CD14-positive monocyte (primary cell): ENCODE measurements around the gene PSMG1. TPM values are rescaled to one million over a fixed set of nuclear protein-coding genes. Genes with fewer than 3 reads are reported as not detected.

Experiments
- DNase-seq, 3 donors: peaks; one replicate each; pipeline ENCODE4 v3.0.0-alpha.2; 2011 to 2022
- H2AFZ ChIP-seq: 2 replicates; pipeline ENCODE4 v1.6.0; 2012; ENCODE audit warnings: mild to moderate bottlenecking, low read depth, low read length, inconsistent platforms; ENCODE audit not compliant: insufficient read depth, poor library complexity, severe bottlenecking
- H3K27ac ChIP-seq, 2 donors: 1 replicate in 1 of 2; 2 replicates in 1 of 2; pipeline ENCODE4 v1.5.1; 2012 to 2013; ENCODE audit warnings: low read length in 2 of 2, control low read depth in 1 of 2, inconsistent platforms in 1 of 2, low read depth in 1 of 2, mild to moderate bottlenecking in 1 of 2
- H3K27me3 ChIP-seq, 2 donors: one replicate each; pipeline versions ENCODE4 v1.6.0 to v1.6.1; 2011 to 2013; ENCODE audit warnings: low read length in 2 of 2; ENCODE audit not compliant: control insufficient read depth in 2 of 2, insufficient read depth in 2 of 2
- H3K36me3 ChIP-seq, 2 donors: replicated peaks in 1 of 2; 1 replicate in 1 of 2; 2 replicates in 1 of 2; pipeline versions ENCODE4 v1.5.1 to v1.6.1; 2012 to 2013; ENCODE audit warnings: low read length in 2 of 2, control low read depth in 1 of 2, inconsistent platforms in 1 of 2, mild to moderate bottlenecking in 1 of 2; ENCODE audit not compliant: insufficient read depth in 2 of 2, control insufficient read depth in 1 of 2
- H3K4me1 ChIP-seq, 2 donors: 1 replicate in 1 of 2; 2 replicates in 1 of 2; pipeline versions ENCODE4 v1.5.1 to v1.6.1; 2012 to 2013; ENCODE audit warnings: low read length in 2 of 2, control low read depth in 1 of 2, inconsistent platforms in 1 of 2, mild to moderate bottlenecking in 1 of 2, moderate library complexity in 1 of 2; ENCODE audit not compliant: insufficient read depth in 2 of 2, control insufficient read depth in 1 of 2
- H3K4me2 ChIP-seq: replicated peaks from 2 replicates; pipeline ENCODE3; 2012; ENCODE audit warnings: low read length, moderate library complexity, mild to moderate bottlenecking; ENCODE audit not compliant: poor library complexity, severe bottlenecking; ENCODE audit errors: extremely low read depth
- H3K4me3 ChIP-seq, 3 experiments: fragments of 200-600 bp in 1 of 3; sonication (generic) in 1 of 3; replicated peaks in 1 of 3; 1 replicate in 2 of 3; 2 replicates in 1 of 3; pipeline ENCODE4 v1.5.1; 2011 to 2013; ENCODE audit warnings: low read length in 3 of 3, mild to moderate bottlenecking in 3 of 3, control low read depth in 2 of 3, low read depth in 2 of 3, inconsistent platforms in 1 of 3, moderate library complexity in 1 of 3
- H3K79me2 ChIP-seq: 2 replicates; pipeline ENCODE4 v1.6.0; 2012; ENCODE audit warnings: mild to moderate bottlenecking, control low read depth, inconsistent platforms, low read length, moderate library complexity; ENCODE audit not compliant: insufficient read depth
- H3K9ac ChIP-seq: 2 replicates; pipeline ENCODE4 v1.6.0; 2017; ENCODE audit warnings: low read length, mild to moderate bottlenecking; ENCODE audit not compliant: insufficient read depth, poor library complexity, severe bottlenecking
- H3K9me3 ChIP-seq, 2 donors: replicated peaks in 1 of 2; 1 replicate in 1 of 2; 2 replicates in 1 of 2; pipeline versions ENCODE4 v1.5.1 to v1.6.1; 2012 to 2013; ENCODE audit warnings: low read length in 2 of 2, control low read depth in 1 of 2; ENCODE audit not compliant: control insufficient read depth in 1 of 2, insufficient read depth in 1 of 2
- H4K20me1 ChIP-seq: 2 replicates; pipeline ENCODE4 v1.6.0; 2012; ENCODE audit warnings: mild to moderate bottlenecking, low read length, control low read depth, moderate library complexity; ENCODE audit not compliant: insufficient read depth
- H3K27ac Mint-ChIP-seq, 7 donors: one replicate each; pipeline ENCODE4 v1.8.0; 2020; ENCODE audit warnings: mild to moderate bottlenecking in 7 of 7, mixed read lengths in 7 of 7, moderate library complexity in 6 of 7, inconsistent platforms in 2 of 7
- H3K27me3 Mint-ChIP-seq, 3 donors: one replicate each; pipeline ENCODE4 v1.8.0; 2021 to 2022; ENCODE audit warnings: low read depth in 3 of 3, mild to moderate bottlenecking in 3 of 3, mixed read lengths in 3 of 3, moderate library complexity in 3 of 3, inconsistent platforms in 1 of 3
- H3K36me3 Mint-ChIP-seq, 2 donors: one replicate each; pipeline ENCODE4 v1.8.0; 2020; ENCODE audit warnings: mixed read lengths in 2 of 2, inconsistent platforms in 1 of 2, mild to moderate bottlenecking in 1 of 2
- H3K4me1 Mint-ChIP-seq: one replicate; pipeline ENCODE4 v1.8.0; 2020; ENCODE audit warnings: mild to moderate bottlenecking, mixed read lengths
- H3K4me3 Mint-ChIP-seq, 2 donors: one replicate each; pipeline ENCODE4 v1.8.0; 2020; ENCODE audit warnings: mild to moderate bottlenecking in 2 of 2, mixed read lengths in 2 of 2, moderate library complexity in 1 of 2
- H3K9me3 Mint-ChIP-seq, 7 donors: one replicate each; pipeline ENCODE4 v1.8.0; 2020 to 2022; ENCODE audit warnings: mixed read lengths in 7 of 7, mild to moderate bottlenecking in 6 of 7, moderate library complexity in 6 of 7, inconsistent platforms in 2 of 7
- WGBS: methylation state at CpG from one replicate; pipeline ENCODE4 v1.1.5; 2013; ENCODE audit warnings: missing lambda C conversion rate; ENCODE audit not compliant: insufficient coverage; 5-methylcytosine and 5-hydroxymethylcytosine counted together
- intact Hi-C, 2 donors: fragments of 100-400 bp; cut with micrococcal nuclease; formaldehyde crosslinking; loops; one replicate each; pipeline versions ENCODE4 v1.15.0 to v1.15.1; 2023
- polyA plus RNA-seq, 3 donors: library from polyadenylated mRNA; depleted of rRNA in 1 of 3; unstranded in 2 of 3; stranded (reverse) in 1 of 3; fragments of 300-500 nt in 2 of 3; fragments of >200 nt in 1 of 3; fragmentation: Illumina TruSeq in 2 of 3; gene quantifications; 1 replicate in 2 of 3; 2 replicates in 1 of 3; pipeline ENCODE4 v1.2.3, GENCODE V29; 2012 to 2021
- TF ChIP-seq, protein P1 (sequence below): fragments of 200-600 bp; IDR thresholded peaks from one replicate; pipeline ENCODE4 v1.8.0; 2022; ENCODE audit warnings: antibody characterized with exemption, mild to moderate bottlenecking

Gene PSMG1
- polyA plus RNA-seq, 3 donors, result 8.5 to 29.2 (median 26.2) TPM

DNA sequence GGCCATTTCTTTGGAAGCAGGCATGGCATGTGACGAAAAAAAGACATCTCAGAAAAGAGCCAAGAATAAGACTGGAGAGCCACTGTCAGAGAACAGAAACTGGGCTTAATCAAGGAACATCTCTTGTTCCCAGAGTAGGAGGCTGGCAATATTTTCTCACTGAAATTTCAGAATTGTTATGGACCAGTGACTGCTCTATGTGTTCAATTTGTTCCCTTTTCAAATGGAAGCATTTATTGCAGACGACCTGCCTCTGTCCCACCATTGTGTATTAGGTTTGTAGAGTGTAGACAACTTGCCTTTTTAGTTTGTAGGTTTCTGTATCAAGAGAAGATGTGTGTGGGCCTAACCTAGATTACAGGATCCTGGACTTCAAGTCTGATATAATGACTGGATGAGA lies 18.7 kb downstream of the PSMG1 start:
- H3K79me2 ChIP-seq, result no peaks in the 10 kb centered on the region
- no peak overlapping the region for H3K27ac Mint-ChIP-seq
- no peak overlapping the region for H3K9ac ChIP-seq
- WGBS, result 94% methylated on average over 2 of the region's 2 CpGs
- no peaks in the 10 kb centered on the region for H4K20me1 ChIP-seq
- intact Hi-C loops, result no loop called here
- peaks cover 4 to 11% of the 10 kb centered on the region in 2 donors for H3K36me3 Mint-ChIP-seq
- H3K4me1 ChIP-seq, result peaks cover under 1 to 4% of the 10 kb centered on the region in 2 donors
- H3K4me3 ChIP-seq, result no peak overlapping the region
- H3K9me3 Mint-ChIP-seq, result peaks cover 14 to 22% (median 20%) of the 10 kb centered on the region in 7 donors
- no peak overlapping the region for H3K4me2 ChIP-seq
- no peak overlapping the region for H2AFZ ChIP-seq
- no peaks in the 10 kb centered on the region for H3K27me3 ChIP-seq
- peaks cover 2 to 4% (median 2%) of the 10 kb centered on the region in 3 donors for H3K27me3 Mint-ChIP-seq
- TF ChIP-seq, protein P1, sequence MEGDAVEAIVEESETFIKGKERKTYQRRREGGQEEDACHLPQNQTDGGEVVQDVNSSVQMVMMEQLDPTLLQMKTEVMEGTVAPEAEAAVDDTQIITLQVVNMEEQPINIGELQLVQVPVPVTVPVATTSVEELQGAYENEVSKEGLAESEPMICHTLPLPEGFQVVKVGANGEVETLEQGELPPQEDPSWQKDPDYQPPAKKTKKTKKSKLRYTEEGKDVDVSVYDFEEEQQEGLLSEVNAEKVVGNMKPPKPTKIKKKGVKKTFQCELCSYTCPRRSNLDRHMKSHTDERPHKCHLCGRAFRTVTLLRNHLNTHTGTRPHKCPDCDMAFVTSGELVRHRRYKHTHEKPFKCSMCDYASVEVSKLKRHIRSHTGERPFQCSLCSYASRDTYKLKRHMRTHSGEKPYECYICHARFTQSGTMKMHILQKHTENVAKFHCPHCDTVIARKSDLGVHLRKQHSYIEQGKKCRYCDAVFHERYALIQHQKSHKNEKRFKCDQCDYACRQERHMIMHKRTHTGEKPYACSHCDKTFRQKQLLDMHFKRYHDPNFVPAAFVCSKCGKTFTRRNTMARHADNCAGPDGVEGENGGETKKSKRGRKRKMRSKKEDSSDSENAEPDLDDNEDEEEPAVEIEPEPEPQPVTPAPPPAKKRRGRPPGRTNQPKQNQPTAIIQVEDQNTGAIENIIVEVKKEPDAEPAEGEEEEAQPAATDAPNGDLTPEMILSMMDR, result no peak
- no peak overlapping the region for H3K4me3 Mint-ChIP-seq
- no peak for DNase-seq
- H3K36me3 ChIP-seq, result peaks cover 0 to 5% of the 10 kb centered on the region in 2 donors
- peaks cover 13 to 14% of the 10 kb centered on the region in 2 donors for H3K9me3 ChIP-seq
- H3K4me1 Mint-ChIP-seq, result peaks cover 8% of the 10 kb centered on the region
- H3K27ac ChIP-seq, result no peak overlapping the region

DNA sequence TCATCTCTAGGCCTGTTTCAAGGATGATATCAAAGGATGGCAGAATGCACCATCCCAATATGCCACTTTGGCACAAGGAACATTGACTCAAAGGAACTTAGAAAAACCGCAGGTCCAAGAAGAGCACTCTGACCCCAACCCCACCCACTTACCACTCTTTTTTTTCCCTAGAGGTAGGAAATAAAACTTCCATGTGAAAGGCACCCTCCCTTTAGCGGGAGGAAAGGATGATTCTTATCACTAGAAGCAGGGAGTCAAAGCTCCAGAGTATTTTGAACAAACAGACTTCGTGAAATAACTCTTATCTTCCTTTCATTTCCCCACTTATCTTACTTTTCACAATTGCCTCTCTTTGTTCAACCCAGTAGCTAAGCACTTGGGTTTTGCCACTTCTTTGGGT lies 22.2 kb downstream of the PSMG1 start:
- Histone ChIP-seq H3K4me3 (no peak overlapping the region), H3K27ac (no peak overlapping the region), H3K9ac (no peak overlapping the region), H3K4me2 (no peak overlapping the region), H3K9me3 (peaks cover 13 to 14% of the 10 kb centered on the region in 2 donors), H3K79me2 (no peaks in the 10 kb centered on the region), H2AFZ (no peak overlapping the region), H3K36me3 (no peaks in the 10 kb centered on the region), H3K4me1 (peaks cover 10 to 11% of the 10 kb centered on the region in 2 donors), H4K20me1 (no peaks in the 10 kb centered on the region), H3K27me3 (no peaks in the 10 kb centered on the region)
- Mint-ChIP-seq H3K27ac (no peak overlapping the region), H3K4me3 (no peak overlapping the region), H3K36me3 (peaks cover 0 to 6% of the 10 kb centered on the region in 2 donors), H3K27me3 (peaks cover 0 to 2% (median 0%) of the 10 kb centered on the region in 3 donors), H3K9me3 (peaks cover 19 to 28% (median 25%) of the 10 kb centered on the region in 7 donors), H3K4me1 (peaks cover 18% of the 10 kb centered on the region)
- DNase-seq, result no peak
- intact Hi-C loops, result no loop called here
- WGBS, result 29% methylated on average over 2 of the region's 3 CpGs
- TF ChIP-seq, protein P1, result no peak
